ENCODE measurements around the gene ZNF496. TPM values are rescaled to one million over a fixed set of nuclear protein-coding genes. Genes with fewer than 3 reads are reported as not detected.

ZNF496 gene
- total and polyA plus RNA-seq, 2 experiments from 2014 or later: 18.8 to 108 TPM

DNA sequence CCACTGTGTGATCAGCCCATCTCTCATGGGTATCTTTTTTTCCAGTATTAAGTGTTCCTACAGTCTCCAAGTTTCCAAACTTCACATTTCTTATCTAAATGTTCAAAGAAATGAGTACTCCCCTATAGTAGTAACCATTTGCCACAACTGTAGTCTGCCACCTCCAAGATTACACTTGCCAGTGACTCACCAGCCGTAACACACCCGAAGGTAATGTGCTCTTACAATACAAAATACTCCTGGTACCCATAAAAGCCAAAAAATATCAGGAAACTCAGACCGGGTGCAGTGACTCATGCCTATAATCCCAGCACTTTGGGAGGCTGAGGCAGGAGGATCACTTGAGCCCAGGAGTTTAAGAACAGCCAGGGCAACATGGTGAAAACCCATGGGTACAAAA, 20.5 kb upstream of the ZNF496 start:
- H3K4me3 ChIP-seq: no peak overlapping the region
- TF ChIP-seq, protein P1, sequence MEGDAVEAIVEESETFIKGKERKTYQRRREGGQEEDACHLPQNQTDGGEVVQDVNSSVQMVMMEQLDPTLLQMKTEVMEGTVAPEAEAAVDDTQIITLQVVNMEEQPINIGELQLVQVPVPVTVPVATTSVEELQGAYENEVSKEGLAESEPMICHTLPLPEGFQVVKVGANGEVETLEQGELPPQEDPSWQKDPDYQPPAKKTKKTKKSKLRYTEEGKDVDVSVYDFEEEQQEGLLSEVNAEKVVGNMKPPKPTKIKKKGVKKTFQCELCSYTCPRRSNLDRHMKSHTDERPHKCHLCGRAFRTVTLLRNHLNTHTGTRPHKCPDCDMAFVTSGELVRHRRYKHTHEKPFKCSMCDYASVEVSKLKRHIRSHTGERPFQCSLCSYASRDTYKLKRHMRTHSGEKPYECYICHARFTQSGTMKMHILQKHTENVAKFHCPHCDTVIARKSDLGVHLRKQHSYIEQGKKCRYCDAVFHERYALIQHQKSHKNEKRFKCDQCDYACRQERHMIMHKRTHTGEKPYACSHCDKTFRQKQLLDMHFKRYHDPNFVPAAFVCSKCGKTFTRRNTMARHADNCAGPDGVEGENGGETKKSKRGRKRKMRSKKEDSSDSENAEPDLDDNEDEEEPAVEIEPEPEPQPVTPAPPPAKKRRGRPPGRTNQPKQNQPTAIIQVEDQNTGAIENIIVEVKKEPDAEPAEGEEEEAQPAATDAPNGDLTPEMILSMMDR (IDR thresholded peaks at IDR 0.05; ENCODE audit: low read depth, low read length): no peak
- H3K4me1 ChIP-seq (ENCODE audit: low read depth): no peaks in the 10 kb centered on the region
- H3K36me3 ChIP-seq: no peaks in the 10 kb centered on the region
- no peaks in the 10 kb centered on the region for H3K9me3 ChIP-seq (ENCODE audit: low read depth)
- no peaks in the 10 kb centered on the region for H3K27me3 ChIP-seq
- DNase-seq (ENCODE audit: low read depth in 1 of 2, low spot score in 1 of 2): no peak
- H3K27ac ChIP-seq: no peak overlapping the region

DNA sequence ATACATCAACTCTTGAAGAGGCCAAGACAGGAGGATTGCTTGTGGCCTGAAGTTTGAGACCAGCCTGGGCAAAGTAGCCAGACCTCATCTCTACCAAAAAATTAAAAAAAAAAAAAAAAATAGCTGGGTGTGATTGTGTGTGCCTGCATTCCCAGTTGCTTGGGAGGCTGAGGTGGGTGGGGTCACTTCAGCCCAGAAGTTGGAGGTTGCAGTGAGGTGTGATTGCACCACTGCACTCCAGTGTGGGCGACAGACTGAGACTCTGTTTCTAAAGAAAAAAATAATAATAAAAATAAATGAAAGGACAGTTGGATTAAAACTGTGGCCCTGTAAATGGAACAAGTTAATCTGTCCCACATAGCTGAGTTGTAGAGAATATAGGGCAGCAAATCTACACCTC, 18.9 kb upstream of the ZNF496 start:
- Histone ChIP-seq H3K4me1 (ENCODE audit: low read depth) (no peaks in the 10 kb centered on the region), H3K27ac (no peak overlapping the region), H3K27me3 (no peaks in the 10 kb centered on the region), H3K36me3 (no peaks in the 10 kb centered on the region), H3K9me3 (ENCODE audit: low read depth) (no peaks in the 10 kb centered on the region), H3K4me3 (no peak overlapping the region)
- TF ChIP-seq, protein P1 (IDR thresholded peaks at IDR 0.05; ENCODE audit: low read depth, low read length): no peak
- no peak for DNase-seq (ENCODE audit: low read depth in 1 of 2, low spot score in 1 of 2)

DNA sequence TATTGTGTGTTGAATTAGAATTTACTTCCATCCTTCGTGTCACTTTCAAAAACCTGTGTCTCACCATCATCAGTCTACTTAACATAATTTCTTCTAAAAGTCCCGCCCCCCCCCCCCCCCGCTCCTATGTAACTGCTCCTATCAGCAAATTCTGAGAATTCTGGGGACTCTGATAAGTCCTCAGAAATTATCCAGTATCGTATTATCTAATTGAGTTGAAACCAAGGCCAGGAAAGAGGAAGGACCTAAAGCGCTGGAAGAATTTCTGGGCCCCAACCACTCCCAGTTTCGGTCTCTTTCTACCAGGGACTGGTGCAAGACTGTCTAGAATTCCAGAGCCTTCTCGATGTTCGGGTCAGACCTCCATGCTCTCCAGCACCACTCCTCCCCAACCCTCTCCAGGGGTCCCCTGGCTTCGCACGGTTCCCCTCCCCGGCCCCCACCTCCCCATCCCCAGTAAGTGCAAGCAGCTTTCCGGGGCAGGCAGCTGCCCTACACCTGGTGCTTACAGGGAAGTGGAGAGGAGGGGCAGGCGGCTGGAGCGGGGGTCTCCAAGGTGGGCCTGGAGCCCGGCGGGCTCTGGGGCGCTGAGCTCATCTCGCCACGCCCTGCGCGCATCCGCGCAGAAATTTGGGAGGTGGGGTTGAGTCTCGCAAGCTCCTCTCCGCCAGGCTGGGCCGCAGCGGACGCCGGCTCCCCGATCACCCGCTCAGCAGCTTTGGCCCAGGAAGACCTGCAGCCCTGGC, 16.0 kb upstream of the ZNF496 start:
- Histone ChIP-seq H3K36me3 (no peaks in the 10 kb centered on the region), H3K4me3 (no peak overlapping the region), H3K4me1 (ENCODE audit: low read depth) (no peaks in the 10 kb centered on the region), H3K9me3 (ENCODE audit: low read depth) (no peaks in the 10 kb centered on the region), H3K27me3 (no peaks in the 10 kb centered on the region), H3K27ac (no peak overlapping the region)
- no peak for DNase-seq (ENCODE audit: low read depth in 1 of 2, low spot score in 1 of 2)
- TF ChIP-seq, protein P1 (IDR thresholded peaks at IDR 0.05; ENCODE audit: low read depth, low read length): no peak

DNA sequence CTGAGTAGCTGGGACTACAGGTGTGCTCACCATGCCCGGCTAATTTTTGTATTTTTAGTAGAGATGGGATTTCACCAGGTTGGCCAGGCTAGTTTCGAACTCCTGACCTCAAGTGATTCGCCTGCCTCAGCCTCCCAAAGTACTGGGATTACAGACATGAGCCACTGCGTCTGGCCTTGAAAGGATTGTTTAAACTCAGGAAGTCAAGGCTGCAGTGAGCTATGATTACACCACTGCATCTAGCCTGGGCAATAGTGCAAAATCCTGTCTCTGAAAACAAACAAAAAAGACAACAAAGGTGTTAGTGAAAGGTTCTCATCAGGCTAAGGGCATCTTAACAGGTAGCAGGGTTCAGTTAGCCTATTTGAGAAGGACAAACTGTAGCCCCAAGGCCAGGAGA, 14.2 kb upstream of the ZNF496 start:
- Histone ChIP-seq H3K4me1 (ENCODE audit: low read depth) (no peaks in the 10 kb centered on the region), H3K4me3 (no peak overlapping the region), H3K36me3 (no peaks in the 10 kb centered on the region), H3K27me3 (no peaks in the 10 kb centered on the region), H3K9me3 (ENCODE audit: low read depth) (no peaks in the 10 kb centered on the region), H3K27ac (no peak overlapping the region)
- no peak for DNase-seq (ENCODE audit: low read depth in 1 of 2, low spot score in 1 of 2)
- TF ChIP-seq, protein P1 (IDR thresholded peaks at IDR 0.05; ENCODE audit: low read depth, low read length): no peak

DNA sequence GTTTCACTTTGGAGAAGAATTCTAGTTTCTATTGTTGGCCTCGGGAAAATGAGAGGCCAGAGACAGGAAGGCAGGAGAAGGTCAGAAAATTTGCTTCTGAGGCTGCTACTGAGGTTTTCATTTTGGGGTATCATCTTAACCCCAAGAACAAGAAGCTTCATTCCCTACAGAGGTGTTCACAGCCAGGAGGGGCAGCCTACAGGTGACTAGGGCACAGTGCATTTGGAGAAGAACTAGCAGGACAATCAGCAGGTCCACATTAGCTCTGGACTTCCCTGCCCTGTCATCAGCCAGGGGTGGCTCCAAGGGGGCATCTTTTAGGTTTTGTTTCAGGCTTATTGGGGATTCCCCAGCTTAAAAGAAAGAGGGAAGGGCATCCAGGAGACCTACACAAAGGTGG, 12.1 kb upstream of the ZNF496 start:
- Histone ChIP-seq H3K9me3 (ENCODE audit: low read depth) (no peaks in the 10 kb centered on the region), H3K36me3 (no peaks in the 10 kb centered on the region), H3K4me3 (no peak overlapping the region), H3K27ac (no peak overlapping the region), H3K4me1 (ENCODE audit: low read depth) (no peaks in the 10 kb centered on the region), H3K27me3 (no peaks in the 10 kb centered on the region)
- no peak for DNase-seq (ENCODE audit: low read depth in 1 of 2, low spot score in 1 of 2)
- TF ChIP-seq, protein P1 (IDR thresholded peaks at IDR 0.05; ENCODE audit: low read depth, low read length): no peak
